Stimulated activated naive B cell treated with anti-CD40 and anti-IgM and Interleukin-4, amounts not matched to agents 10 μg/mL and 1 μg/mL and 100 μg/mL, for 72 hours (primary cell): ENCODE results near the gene NRM.

ENCODE experiments used
- ATAC-seq, 2 donors: fragments of 150-1000 bp; cut with Tn5 transposase; replicated peaks; 2 replicates each; pipeline ENCODE4 v1.10.0; 2021; ENCODE audit warnings: moderate library complexity in 1 of 2
- DNase-seq: peaks from one replicate; pipeline ENCODE4 v3.0.0; 2021
- H3K27ac Mint-ChIP-seq: one replicate; pipeline ENCODE4 v1.8.0; 2022; ENCODE audit warnings: mild to moderate bottlenecking, mixed read lengths
- H3K27me3 Mint-ChIP-seq, 2 donors: one replicate each; pipeline ENCODE4 v1.8.0; 2022; ENCODE audit warnings: mixed read lengths in 2 of 2
- H3K36me3 Mint-ChIP-seq, 2 donors: one replicate each; pipeline ENCODE4 v1.8.0; 2022; ENCODE audit warnings: mixed read lengths in 2 of 2, mild to moderate bottlenecking in 1 of 2
- H3K4me1 Mint-ChIP-seq, 2 donors: one replicate each; pipeline ENCODE4 v1.8.0; 2022; ENCODE audit warnings: mixed read lengths in 2 of 2, mild to moderate bottlenecking in 1 of 2
- H3K4me3 Mint-ChIP-seq, 2 donors: one replicate each; pipeline ENCODE4 v1.8.0; 2022; ENCODE audit warnings: mild to moderate bottlenecking in 2 of 2, mixed read lengths in 2 of 2, moderate library complexity in 1 of 2
- H3K9me3 Mint-ChIP-seq, 2 donors: one replicate each; pipeline ENCODE4 v1.8.0; 2022; ENCODE audit warnings: mixed read lengths in 2 of 2, mild to moderate bottlenecking in 1 of 2

NRM gene

DNA sequence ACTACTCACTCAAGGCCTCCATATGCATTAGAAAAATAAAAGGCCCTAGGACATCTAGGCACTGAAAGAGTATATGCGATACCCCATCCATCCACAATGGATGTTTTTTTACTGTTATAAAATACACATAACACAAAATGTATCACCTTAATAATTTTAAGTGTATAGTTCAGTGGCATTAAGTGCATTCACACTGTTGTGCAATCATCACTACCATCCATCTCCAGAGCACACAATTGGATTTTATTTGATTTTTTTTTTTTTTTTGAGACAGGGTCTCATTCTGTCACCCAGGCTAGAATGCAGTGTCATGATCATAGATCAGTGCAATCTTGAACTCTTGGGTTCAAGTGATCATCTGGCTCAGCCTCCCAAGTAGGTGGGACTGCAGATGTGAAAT lies 23.5 kb upstream of the NRM start:
- no peak for ATAC-seq
- Mint-ChIP-seq H3K36me3 (peaks cover 41 to 66% of the 10 kb centered on the region in 2 donors), H3K27ac (no peak overlapping the region), H3K27me3 (no peaks in the 10 kb centered on the region), H3K4me3 (no peak overlapping the region), H3K4me1 (peaks cover 28 to 43% of the 10 kb centered on the region in 2 donors), H3K9me3 (peaks cover 0 to 2% of the 10 kb centered on the region in 2 donors)
- DNase-seq: no peak

DNA sequence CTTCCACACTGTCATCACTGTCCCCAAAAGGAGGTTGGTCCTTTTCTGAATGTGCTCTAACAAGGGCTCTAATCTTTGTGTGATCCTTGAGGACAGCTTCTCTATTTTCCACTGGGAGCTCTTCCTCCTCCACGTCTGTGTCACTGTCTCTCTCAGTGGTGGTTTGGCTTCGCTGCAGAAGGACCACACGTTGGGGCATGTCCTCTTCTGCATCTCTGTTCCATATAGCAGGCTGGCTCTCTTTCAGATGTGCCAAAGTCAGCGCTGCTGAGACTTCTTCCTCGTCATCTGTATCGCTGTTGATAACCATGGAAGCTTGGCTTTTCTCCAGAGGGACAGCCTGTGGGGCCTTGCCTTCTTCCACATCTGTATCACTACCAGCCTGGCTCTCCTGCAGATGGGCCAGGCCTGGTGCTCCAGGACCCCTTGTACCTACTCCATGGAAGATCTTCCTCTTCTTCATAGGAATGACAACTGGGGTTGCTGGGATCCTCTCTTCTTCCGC lies 21.7 kb upstream of the NRM start:
- H3K27ac Mint-ChIP-seq: no peak overlapping the region
- DNase-seq (no peak), ATAC-seq (no peak)
- no peak overlapping the region for H3K4me3 Mint-ChIP-seq
- H3K4me1 Mint-ChIP-seq: peaks cover 31 to 35% of the 10 kb centered on the region in 2 donors
- H3K36me3 Mint-ChIP-seq: peaks cover 45 to 72% of the 10 kb centered on the region in 2 donors
- peaks cover 0 to 2% of the 10 kb centered on the region in 2 donors for H3K9me3 Mint-ChIP-seq
- H3K27me3 Mint-ChIP-seq: no peaks in the 10 kb centered on the region

DNA sequence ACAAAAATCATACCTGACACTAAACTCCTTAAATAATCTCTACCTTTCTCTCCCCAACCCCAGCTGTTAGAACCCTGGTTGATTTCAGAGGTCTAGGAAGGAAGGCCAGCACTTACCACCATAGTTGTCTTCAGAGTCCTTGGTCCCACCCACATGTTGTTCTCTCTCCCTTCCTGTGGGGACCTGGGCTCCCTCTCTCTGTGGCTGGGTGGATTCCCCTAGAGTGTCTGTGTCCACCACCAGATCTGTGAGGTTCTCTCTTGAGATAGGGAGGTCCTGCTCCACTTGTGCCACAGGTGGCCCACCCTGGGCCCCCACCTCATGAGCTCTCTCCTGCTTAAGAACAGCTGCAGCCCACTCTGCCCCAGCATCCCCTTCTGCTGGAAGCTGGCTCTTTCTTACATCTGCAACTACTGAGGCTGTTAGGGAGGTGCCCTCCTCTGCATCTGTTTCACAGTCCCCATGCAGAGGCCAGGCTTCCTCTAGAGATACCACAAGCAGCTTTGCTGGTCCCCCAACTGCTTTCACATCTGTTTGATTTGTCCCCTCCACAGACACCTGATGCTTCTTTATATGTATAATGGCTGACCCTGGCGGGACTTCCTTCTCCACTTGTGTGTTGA lies 21.1 kb upstream of the NRM start:
- ATAC-seq (peak; percentile 51 to 65), DNase-seq (no peak)
- Mint-ChIP-seq H3K27ac (peak overlapping the region; percentile 73), H3K36me3 (peaks cover 48 to 72% of the 10 kb centered on the region in 2 donors), H3K4me1 (peaks cover 29 to 36% of the 10 kb centered on the region in 2 donors), H3K9me3 (peaks cover 0 to 2% of the 10 kb centered on the region in 2 donors), H3K4me3 (no peak overlapping the region), H3K27me3 (no peaks in the 10 kb centered on the region)

DNA sequence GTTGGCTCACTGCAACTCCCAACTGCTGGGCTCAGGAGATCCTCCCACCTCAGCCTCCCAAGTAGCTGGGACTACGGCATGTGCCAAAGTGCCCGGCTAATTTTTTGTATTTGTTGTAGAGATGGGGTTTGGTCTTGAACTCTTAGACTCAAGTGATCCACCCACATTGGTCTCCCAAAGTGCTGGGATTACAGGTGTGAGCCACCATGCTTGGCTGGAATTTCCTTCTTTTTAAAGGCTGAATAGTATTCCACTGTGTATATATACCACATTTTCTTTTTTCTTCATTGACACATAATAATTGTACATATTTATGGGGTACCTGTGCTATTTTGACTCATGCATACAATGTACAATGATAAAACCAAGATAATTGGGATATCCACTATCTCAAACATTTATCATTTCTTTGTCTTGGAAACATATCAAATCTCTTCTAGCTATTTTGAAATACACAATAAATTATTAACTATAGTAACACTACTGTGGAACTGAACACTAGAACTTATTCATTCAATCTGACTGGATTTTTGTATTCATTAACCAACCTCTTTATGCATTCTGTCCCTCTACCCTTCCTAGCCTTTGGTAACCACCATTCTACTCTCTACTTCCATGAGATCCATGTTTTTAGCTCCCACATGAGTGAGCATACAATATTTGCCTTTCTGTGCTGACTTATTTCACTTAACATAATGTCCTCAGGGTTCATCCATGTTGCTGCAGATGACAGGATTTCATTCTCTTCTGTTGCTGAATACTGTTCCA lies 18.5 kb upstream of the NRM start:
- Mint-ChIP-seq H3K9me3 (no peaks in the 10 kb centered on the region), H3K36me3 (peaks cover 53 to 69% of the 10 kb centered on the region in 2 donors), H3K4me3 (no peak overlapping the region), H3K27ac (no peak overlapping the region), H3K4me1 (peaks cover 21 to 22% of the 10 kb centered on the region in 2 donors), H3K27me3 (no peaks in the 10 kb centered on the region)
- ATAC-seq: no peak
- no peak for DNase-seq

DNA sequence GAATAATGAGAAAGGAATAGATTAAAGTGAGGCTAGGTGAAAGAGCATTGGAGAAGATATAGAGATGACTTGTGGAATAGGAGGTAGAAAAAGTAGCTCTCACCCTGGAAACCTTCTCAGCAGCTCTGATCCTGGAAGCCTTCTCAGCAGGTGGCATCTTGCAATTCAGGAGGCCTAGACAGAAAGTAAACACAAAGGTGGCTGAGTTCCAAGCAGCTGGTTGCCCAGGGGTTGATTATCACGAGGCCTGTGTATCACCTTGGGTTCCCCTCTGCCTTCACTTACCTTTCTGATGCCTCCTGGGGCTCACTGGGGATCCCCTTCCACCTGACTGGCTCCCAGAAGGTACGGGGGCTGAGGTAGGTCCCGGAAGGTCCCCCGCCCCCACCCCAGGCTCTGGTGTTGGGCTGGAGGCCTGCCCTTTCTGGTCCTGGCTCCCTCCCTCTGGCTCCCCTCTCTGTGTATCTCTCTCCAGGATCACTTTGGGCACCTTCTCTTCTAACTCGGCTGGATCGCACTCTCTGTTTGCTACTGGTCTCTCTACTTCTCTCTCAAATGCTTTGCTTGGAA lies 16.6 kb upstream of the NRM start:
- H3K27me3 Mint-ChIP-seq: no peaks in the 10 kb centered on the region
- H3K4me3 Mint-ChIP-seq: no peak overlapping the region
- no peak for ATAC-seq
- H3K9me3 Mint-ChIP-seq: no peaks in the 10 kb centered on the region
- peaks cover 18 to 24% of the 10 kb centered on the region in 2 donors for H3K4me1 Mint-ChIP-seq
- DNase-seq: no peak
- peaks cover 59 to 74% of the 10 kb centered on the region in 2 donors for H3K36me3 Mint-ChIP-seq
- H3K27ac Mint-ChIP-seq: no peak overlapping the region

DNA sequence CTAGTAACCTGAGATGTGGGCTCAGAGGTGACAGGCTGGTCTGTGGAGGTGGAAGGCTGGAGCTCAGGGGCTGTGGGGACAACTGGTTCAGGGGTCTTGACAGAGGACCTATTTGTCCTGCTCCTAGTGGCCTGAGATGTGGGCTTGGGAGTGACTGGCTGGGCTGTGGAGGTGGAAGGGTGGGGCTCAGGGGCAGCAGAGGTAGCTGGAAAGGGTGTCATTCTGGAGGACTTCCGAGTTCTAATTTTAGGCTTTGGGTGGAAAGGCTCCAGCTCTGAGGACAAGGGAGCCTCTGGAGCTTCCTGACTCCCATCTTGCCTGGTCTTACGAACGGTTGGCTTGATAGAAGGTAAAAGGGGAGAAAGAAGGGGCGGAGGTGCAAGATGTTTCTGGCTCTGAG lies 14.8 kb upstream of the NRM start:
- Mint-ChIP-seq H3K4me1 (peaks cover 12 to 14% of the 10 kb centered on the region in 2 donors), H3K27me3 (no peaks in the 10 kb centered on the region), H3K9me3 (no peaks in the 10 kb centered on the region), H3K27ac (no peak overlapping the region), H3K4me3 (no peak overlapping the region), H3K36me3 (peaks cover 49 to 63% of the 10 kb centered on the region in 2 donors)
- DNase-seq (no peak), ATAC-seq (no peak)

DNA sequence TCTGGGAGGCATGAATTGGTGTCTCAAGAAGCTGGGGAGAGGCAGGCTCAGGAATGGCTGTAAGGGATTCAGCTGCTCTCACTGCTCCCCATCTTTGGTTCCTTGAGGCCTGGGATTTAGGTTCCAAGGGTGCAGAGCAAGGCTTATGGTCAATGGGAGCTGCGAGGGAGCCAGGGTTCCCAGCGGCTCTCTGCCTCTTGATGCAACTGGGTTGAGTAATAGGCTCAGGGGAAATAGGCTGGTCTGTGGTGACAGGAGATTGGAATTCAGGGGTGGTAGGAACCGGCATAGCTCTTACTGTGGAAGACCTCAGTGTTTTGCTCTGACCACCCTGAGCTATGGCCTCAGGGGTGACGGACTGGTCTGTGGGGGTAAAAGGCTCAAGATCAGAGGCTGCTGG lies 13.0 kb upstream of the NRM start:
- ATAC-seq (no peak), DNase-seq (no peak)
- H3K27me3 Mint-ChIP-seq: no peaks in the 10 kb centered on the region
- H3K4me1 Mint-ChIP-seq: peaks cover 10 to 14% of the 10 kb centered on the region in 2 donors
- no peak overlapping the region for H3K4me3 Mint-ChIP-seq
- H3K27ac Mint-ChIP-seq: peak overlapping the region; percentile 10
- no peaks in the 10 kb centered on the region for H3K9me3 Mint-ChIP-seq
- H3K36me3 Mint-ChIP-seq: peaks cover 53 to 65% of the 10 kb centered on the region in 2 donors

DNA sequence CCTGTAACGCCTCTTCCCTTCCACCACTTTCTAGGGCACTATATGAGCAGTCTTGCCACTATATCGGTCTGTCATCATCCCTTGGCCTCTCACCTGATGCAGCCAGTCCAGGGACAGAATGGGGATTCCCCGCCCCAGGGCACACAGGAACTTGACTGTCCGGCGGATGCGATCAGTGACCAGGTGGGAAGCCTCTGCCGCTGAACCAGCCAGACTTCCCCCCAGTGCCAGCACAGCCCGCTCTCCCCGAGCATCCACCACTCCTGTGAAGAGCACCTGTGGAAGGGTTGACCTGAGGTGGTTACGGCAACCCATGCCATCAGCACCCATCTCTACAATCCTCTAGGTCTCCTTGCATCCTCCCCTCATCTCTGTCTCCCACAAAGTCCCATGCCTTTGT lies 12.2 kb upstream of the NRM start:
- peaks cover 51 to 61% of the 10 kb centered on the region in 2 donors for H3K36me3 Mint-ChIP-seq
- ATAC-seq (no peak), DNase-seq (no peak)
- H3K27me3 Mint-ChIP-seq: no peaks in the 10 kb centered on the region
- peaks cover 8 to 14% of the 10 kb centered on the region in 2 donors for H3K4me1 Mint-ChIP-seq
- H3K27ac Mint-ChIP-seq: no peak overlapping the region
- no peak overlapping the region for H3K4me3 Mint-ChIP-seq
- no peaks in the 10 kb centered on the region for H3K9me3 Mint-ChIP-seq

DNA sequence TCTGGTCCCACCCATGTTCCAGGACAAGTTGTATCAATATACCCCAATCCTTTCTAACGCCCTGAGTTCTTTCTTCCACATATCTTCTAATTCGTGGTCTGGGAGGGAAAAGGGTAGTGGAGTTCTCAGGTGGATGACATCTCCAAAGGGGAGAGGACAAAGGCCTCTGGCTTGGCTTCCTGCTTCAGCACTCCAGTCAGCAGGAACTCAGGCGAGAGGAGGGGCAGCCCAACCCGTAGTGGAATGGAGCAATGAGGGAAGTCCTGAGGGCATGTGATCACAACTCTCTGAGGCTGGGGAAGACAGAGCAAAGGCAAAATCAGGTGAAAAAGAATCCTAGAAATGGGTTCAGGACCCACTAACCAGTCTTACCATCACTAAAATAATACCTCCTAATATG lies 9.6 kb upstream of the NRM start:
- H3K4me1 Mint-ChIP-seq: peaks cover 5 to 8% of the 10 kb centered on the region in 2 donors
- no peaks in the 10 kb centered on the region for H3K9me3 Mint-ChIP-seq
- DNase-seq: no peak
- H3K27me3 Mint-ChIP-seq: no peaks in the 10 kb centered on the region
- no peak overlapping the region for H3K27ac Mint-ChIP-seq
- H3K4me3 Mint-ChIP-seq: no peak overlapping the region
- ATAC-seq: no peak
- peaks cover 37 to 48% of the 10 kb centered on the region in 2 donors for H3K36me3 Mint-ChIP-seq

DNA sequence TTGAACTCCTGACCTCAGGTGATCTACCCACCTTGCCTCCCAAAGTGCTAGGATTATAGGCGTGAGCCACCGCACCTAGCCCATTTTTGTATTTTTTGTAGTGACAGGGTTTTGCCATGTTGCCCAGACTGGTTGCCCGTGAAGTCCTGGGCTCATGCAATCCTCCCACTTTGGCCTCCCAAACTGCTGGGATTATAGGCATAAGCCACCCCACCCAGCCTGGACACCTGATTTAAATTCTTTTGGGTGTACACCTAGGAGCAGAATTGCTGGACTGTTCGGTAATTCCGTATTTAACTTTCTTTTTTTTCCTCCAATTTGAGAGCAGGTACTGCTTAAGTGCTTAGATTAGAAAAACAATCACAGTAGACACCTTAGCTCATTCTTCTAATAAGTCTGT lies 5.6 kb upstream of the NRM start:
- Mint-ChIP-seq H3K27me3 (no peaks in the 10 kb centered on the region), H3K36me3 (peaks cover 6 to 15% of the 10 kb centered on the region in 2 donors), H3K4me3 (no peak overlapping the region)

DNA sequence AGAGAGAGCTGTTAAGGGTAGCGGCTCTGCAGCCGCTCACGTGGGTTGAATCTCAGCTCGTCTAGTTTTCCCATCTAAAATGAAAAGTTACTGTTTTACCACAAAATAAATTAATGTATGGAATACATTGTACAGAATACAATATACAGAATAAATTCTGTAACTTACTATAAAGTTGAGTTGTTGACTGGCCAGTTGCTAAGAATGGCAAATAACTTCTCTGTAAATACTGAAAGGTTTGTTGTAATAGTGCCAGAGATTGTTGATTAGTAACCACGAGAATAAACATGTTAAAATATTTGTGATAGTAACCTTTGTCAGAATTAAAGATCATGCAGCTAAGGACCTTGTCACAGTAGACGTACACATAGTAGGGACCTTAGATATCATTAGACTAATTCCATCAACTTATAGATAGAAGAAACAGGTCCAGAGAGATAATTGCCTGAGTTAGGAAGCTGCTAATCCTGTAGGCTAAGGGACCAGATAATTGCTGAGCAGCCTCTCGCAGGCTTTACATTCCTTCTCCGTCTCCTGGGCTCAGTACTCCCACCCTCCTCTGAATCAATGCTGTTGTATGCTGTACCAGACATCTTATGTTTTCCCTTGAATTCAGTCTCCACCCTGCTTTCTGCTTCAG lies 544 bp upstream of the NRM start:
- Mint-ChIP-seq H3K27ac (no peak overlapping the region), H3K36me3 (peaks cover 6 to 15% of the 10 kb centered on the region in 2 donors), H3K9me3 (no peaks in the 10 kb centered on the region), H3K27me3 (no peaks in the 10 kb centered on the region), H3K4me3 (peak overlapping the region; percentile 95 to 99), H3K4me1 (peaks cover 34 to 35% of the 10 kb centered on the region in 2 donors)
- DNase-seq (no peak), ATAC-seq (no peak)

More for the DNA sequence above, 5.6 kb upstream of the NRM start:
- Mint-ChIP-seq H3K4me1 (peaks cover 0 to 6% of the 10 kb centered on the region in 2 donors), H3K9me3 (no peaks in the 10 kb centered on the region), H3K27ac (no peak overlapping the region)
- no peak for ATAC-seq
- DNase-seq: no peak

DNA sequence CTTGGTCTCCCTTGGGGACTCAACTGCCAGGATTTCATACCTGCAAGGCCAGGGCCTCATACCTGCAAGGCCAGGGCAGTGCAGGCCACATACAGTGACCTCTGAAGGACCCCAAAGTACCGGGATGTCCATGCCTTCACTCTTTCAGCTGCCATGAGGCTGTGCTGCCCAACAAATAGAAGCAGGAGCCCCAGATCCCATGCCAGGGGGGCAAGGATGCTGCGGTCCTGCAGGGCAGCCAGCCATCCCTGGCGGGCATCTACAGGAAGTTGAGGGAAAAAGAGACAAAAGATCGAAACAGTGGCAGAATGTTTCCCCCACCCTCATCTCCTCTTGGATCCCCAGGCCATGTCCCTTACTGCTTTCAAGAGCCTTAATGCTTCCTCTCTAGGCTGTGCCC lies 799 bp downstream of the NRM start:
- Mint-ChIP-seq H3K9me3 (no peaks in the 10 kb centered on the region), H3K4me1 (peaks cover 39 to 48% of the 10 kb centered on the region in 2 donors), H3K4me3 (peak overlapping the region; percentile 95 to 99), H3K36me3 (peaks cover 20 to 28% of the 10 kb centered on the region in 2 donors), H3K27ac (peak overlapping the region; percentile 92), H3K27me3 (no peaks in the 10 kb centered on the region)
- ATAC-seq: no peak
- DNase-seq: no peak

DNA sequence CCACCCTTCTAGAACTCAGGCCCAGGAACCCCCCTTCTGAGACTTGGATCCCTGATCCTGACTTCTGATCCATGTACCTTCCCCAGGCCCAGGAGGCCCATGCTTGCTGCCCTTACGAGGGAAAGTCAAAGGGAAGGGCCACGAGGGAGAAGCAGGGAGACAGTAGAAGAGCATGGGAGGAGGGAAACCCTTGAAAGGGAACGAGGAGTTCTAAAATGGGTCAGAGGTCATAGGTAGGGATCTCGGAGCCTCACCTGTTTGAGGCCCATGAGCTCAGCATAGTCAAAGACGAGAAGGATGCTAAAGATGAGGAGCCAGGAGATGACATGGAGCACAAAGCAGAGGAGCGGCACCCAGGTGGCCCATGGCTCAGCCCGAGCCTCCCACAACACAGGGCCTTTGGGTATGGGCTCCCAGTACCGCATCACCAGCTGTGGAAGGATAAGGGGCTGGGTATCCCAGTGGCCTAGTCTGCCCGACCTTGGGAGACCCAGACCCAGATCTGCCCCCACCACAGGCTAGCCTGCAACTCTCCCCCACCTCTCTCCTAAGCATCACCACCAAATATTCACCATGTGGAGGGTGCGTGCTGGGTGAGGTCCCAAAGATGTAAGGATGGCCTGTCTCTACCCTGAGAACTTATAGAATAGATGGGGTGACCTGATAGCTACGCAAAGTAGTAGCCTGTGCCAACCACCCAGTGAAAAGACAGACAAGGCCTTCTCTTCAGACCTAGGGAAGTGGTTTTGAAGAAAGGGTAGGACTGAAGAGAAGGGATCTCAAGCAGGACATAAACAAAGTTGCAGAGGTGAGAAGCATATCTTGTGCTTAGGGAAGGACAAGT lies 1.5 kb downstream of the NRM start:
- Mint-ChIP-seq H3K4me3 (peak overlapping the region; percentile 95 to 99), H3K9me3 (no peaks in the 10 kb centered on the region), H3K27me3 (no peaks in the 10 kb centered on the region), H3K27ac (peak overlapping the region; percentile 92), H3K4me1 (peaks cover 40 to 50% of the 10 kb centered on the region in 2 donors), H3K36me3 (peaks cover 24 to 35% of the 10 kb centered on the region in 2 donors)
- DNase-seq (no peak), ATAC-seq (no peak)
